ENCODE measurements around the gene ZFAND6. TPM values are rescaled to one million over a fixed set of nuclear protein-coding genes. Genes with fewer than 3 reads are reported as not detected.
A peak's percentile ranks its signal among the peaks of the same experiment; 100 is the strongest.
"Not testable (repeated sequence)": the region's sequence is repeated elsewhere in the genome, so short reads cannot be mapped to it uniquely, and the experiment has no call there.

The ZFAND6 gene
- total RNA-seq, 1 experiment from 2014 or later = 123 TPM

DNA sequence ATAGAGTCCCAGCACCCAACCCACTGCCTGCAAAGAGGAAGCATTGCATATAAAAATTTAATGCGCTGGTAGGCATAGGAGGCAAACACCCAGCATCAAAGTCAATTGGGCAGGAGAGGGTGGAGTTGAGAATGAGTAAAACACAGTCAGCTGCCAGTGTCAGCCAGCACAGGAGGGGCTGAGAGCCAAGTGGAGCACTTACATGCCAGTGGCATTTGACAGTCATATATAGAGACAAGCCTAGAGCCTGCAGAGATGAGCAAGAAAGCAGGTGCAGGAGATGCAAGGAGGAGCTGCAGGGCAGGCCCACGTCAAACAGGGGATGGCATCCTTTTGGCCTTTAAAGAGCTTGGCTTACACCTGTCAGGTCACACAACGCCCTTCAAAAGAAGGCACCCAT is 27.6 kb upstream of the ZFAND6 start:
- Histone ChIP-seq H3K36me3 (no peaks in the 10 kb centered on the region), H3K9me3 (replicated peaks) (no peaks in the 10 kb centered on the region), H3K4me1 (peaks cover 22% of the 10 kb centered on the region), H3K27me3 (no peaks in the 10 kb centered on the region), H3K27ac (peak overlapping the region; percentile 77; the same call in 1 of the 2 replicates), H3K4me3 (no peak overlapping the region)
- DNase-seq = peak; percentile 46 to 59

- Histone ChIP-seq H3K9me3 (replicated peaks) (no peaks in the 10 kb centered on the region), H3K4me3 (no peak overlapping the region), H3K27me3 (no peaks in the 10 kb centered on the region), H3K36me3 (no peaks in the 10 kb centered on the region), H3K4me1 (peaks cover 22% of the 10 kb centered on the region), H3K27ac (no peak overlapping the region)
- DNase-seq = no peak
These were observed 24.8 kb upstream of the ZFAND6 start for GRCh38 chr15:80034629-80035028.

- H3K27ac ChIP-seq = no peak overlapping the region
- H3K36me3 ChIP-seq = no peaks in the 10 kb centered on the region
- no peak for DNase-seq
- peaks cover 21% of the 10 kb centered on the region for H3K4me1 ChIP-seq
- H3K27me3 ChIP-seq = no peaks in the 10 kb centered on the region
- no peaks in the 10 kb centered on the region for H3K9me3 ChIP-seq (replicated peaks)
- H3K4me3 ChIP-seq = no peak overlapping the region
These were observed 23.4 kb upstream of the ZFAND6 start for GRCh38 chr15:80036071-80036470.

DNA sequence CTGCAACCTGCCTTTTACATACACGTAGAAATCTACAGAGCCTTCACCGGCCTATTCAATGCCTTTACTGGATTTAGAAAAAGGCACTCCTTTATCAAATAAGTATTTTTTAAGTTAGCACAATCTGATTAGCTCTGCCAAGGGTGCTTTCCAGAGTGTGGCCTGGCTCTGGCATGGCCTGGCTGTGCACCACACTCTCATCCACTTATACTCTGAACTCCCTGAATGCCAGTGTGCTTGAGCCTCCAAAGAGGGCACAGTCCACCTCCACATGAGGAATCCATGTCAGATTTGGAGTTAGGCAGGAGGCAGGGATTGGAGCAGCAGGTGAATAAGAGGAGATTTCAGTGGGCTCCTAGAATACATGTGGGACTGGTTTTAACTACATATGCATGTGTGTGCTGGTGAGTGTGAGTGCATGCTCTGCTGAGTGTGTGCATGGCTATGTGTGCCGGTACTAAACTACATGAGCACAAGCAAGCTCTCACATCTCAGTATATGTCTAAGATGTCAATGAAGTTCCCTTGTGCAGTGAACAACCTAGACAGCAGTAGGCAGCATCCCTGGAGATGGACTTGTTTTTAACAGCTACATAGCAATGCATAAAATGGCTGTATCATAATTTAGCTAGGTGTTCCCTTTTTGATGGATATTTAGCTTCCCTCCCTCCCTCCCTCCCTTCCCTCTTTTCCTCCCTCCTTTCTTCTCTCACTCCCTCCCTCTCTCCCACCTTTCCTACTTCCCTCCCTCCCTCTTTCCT is 17.8 kb upstream of the ZFAND6 start:
- Histone ChIP-seq H3K4me3 (no peak overlapping the region), H3K27me3 (no peaks in the 10 kb centered on the region), H3K4me1 (no peaks in the 10 kb centered on the region), H3K9me3 (replicated peaks) (no peaks in the 10 kb centered on the region), H3K36me3 (no peaks in the 10 kb centered on the region), H3K27ac (no peak overlapping the region)
- DNase-seq = no peak

DNA sequence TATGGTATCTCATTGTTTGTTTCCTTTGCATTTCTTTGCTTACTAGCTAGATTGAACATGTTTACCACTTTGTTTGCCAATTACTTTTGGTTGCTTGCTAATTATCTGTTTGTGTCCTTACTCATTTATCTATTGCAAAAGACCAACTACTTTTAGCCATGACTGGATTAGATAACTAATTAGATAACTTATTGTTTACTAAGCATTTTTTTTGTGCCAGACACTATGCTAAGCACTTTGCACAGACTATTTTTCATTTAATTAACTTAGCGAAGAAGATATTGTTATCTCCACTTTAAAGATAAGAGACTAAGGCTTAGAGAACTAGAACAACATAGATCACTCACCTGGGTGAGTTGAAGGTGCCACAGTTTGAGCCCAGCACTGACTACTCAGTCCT is 16.9 kb upstream of the ZFAND6 start:
- Histone ChIP-seq H3K9me3 (replicated peaks) (no peaks in the 10 kb centered on the region), H3K27me3 (no peaks in the 10 kb centered on the region), H3K4me1 (no peaks in the 10 kb centered on the region), H3K27ac (no peak overlapping the region), H3K36me3 (no peaks in the 10 kb centered on the region), H3K4me3 (no peak overlapping the region)
- DNase-seq = no peak

- not testable (repeated sequence) for H3K36me3 ChIP-seq, DNase-seq, H3K27ac ChIP-seq
These were observed 14.3 kb upstream of the ZFAND6 start for GRCh38 chr15:80045219-80045618.

GRCh38 chr15:80049046-80049445 is 10.4 kb upstream of the ZFAND6 start:
- Histone ChIP-seq H3K4me1 (no peaks in the 10 kb centered on the region), H3K36me3 (no peaks in the 10 kb centered on the region), H3K4me3 (no peak overlapping the region), H3K27ac (no peak overlapping the region), H3K27me3 (no peaks in the 10 kb centered on the region), H3K9me3 (replicated peaks) (0 out of 2 replicates have a peak, but pooled peaks cover 2% of the 10 kb centered on the region)
- DNase-seq = no peak

More at GRCh38 chr15:80045219-80045618, 14.3 kb upstream of the ZFAND6 start:
- not testable (repeated sequence) for H3K27me3 ChIP-seq; H3K9me3 ChIP-seq (replicated peaks); H3K4me1 ChIP-seq; H3K4me3 ChIP-seq

DNA sequence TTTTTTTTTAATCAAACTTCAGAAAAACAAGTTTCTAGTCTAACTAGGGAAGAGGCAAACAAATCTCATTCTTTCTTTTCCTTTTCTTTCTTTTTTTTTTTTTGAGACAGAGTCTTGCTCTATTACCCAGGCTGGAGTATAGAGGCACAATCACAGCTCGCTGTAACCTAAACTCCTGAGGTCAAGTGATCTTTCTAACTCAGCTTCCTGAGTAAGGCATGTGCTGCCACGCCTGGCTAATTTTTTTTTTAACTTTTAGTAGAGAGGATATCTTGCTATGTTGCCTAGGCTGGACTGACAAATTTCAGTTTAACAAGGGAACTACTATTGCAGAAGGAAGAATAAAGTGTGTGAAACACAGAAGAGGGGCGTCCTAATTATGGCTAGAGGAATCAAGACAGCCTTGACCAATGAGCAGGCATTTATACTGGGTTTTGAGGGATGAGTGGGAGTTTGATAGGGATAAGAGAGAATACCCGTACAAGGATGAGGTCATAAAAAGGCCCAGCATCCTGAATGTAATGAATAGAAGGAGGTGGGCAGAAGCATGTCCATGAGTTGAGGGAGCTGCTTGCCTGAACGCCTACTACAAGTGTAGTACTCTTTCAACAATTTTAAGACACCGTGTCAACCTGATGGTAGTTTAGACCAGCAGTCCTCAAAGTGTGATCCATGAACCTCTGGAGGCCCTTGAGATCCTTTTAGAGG is 6.7 kb upstream of the ZFAND6 start:
- no peak overlapping the region for H3K4me3 ChIP-seq
- no peaks in the 10 kb centered on the region for H3K36me3 ChIP-seq
- H3K27ac ChIP-seq = no peak overlapping the region
- no peak for DNase-seq
- 0 out of 2 replicates have a peak, but pooled peaks cover 2% of the 10 kb centered on the region for H3K9me3 ChIP-seq (replicated peaks)
- H3K27me3 ChIP-seq = no peaks in the 10 kb centered on the region
- peaks cover 1% of the 10 kb centered on the region; the same call in 1 of the 2 replicates for H3K4me1 ChIP-seq

DNA sequence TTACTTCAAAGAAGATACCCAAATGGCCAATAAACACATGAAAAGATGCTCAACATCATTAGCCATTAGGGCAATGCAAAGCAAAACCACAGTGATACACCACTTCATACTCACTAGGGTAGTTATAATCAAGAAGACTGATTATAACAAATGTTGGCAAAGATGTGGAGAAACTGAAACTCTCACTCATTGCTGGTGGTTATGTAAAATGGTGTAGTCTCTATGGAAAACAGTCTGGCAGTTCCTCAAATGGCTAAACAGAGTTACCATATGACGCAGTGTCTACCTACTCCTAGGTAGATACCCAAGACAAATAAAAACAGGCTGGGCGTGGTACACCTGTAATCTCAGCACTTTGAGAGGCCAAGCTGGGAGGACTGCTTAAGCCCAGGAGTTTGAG is 3.5 kb upstream of the ZFAND6 start:
- Histone ChIP-seq H3K27ac (no peak overlapping the region), H3K36me3 (no peaks in the 10 kb centered on the region), H3K4me3 (no peak overlapping the region), H3K4me1 (peaks cover 11% of the 10 kb centered on the region), H3K27me3 (no peaks in the 10 kb centered on the region), H3K9me3 (replicated peaks) (no peaks in the 10 kb centered on the region)
- no peak for DNase-seq

DNA sequence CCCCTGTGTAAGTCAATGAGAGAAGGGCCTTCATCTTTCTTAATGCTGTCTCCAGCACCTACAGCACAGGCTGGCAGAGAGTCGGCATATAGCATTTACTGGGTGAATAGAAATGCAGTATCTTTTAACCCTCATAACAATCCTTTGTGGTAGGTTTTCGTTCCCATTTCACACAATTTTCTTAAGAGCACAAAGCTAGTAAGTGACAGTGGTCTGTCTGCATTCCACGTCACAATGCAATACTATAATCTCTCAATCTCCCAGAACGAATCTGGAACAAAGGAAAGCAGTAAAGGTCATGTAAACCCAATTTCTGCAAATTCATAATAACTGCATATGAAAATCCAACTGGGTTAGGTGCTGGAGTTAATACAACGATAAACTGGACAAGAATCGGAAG is 1.4 kb upstream of the ZFAND6 start:
- H3K36me3 ChIP-seq = no peaks in the 10 kb centered on the region
- H3K27ac ChIP-seq = no peak overlapping the region
- DNase-seq = peak in 1 of 2 experiments; percentile 35
- peaks cover 13% of the 10 kb centered on the region for H3K4me1 ChIP-seq
- H3K9me3 ChIP-seq (replicated peaks) = no peaks in the 10 kb centered on the region
- H3K4me3 ChIP-seq = peak overlapping the region; percentile 85; the same call in 1 of the 2 replicates
- no peaks in the 10 kb centered on the region for H3K27me3 ChIP-seq

GRCh38 chr15:80059786-80060355 is 395 bp downstream of the ZFAND6 start:
- Histone ChIP-seq H3K4me3 (peak overlapping the region; percentile 85), H3K9me3 (replicated peaks) (no peaks in the 10 kb centered on the region), H3K27me3 (no peaks in the 10 kb centered on the region), H3K36me3 (no peaks in the 10 kb centered on the region), H3K27ac (peak overlapping the region; percentile 77), H3K4me1 (peaks cover 13% of the 10 kb centered on the region)
- DNase-seq = peak; percentile 71 to 77

DNA sequence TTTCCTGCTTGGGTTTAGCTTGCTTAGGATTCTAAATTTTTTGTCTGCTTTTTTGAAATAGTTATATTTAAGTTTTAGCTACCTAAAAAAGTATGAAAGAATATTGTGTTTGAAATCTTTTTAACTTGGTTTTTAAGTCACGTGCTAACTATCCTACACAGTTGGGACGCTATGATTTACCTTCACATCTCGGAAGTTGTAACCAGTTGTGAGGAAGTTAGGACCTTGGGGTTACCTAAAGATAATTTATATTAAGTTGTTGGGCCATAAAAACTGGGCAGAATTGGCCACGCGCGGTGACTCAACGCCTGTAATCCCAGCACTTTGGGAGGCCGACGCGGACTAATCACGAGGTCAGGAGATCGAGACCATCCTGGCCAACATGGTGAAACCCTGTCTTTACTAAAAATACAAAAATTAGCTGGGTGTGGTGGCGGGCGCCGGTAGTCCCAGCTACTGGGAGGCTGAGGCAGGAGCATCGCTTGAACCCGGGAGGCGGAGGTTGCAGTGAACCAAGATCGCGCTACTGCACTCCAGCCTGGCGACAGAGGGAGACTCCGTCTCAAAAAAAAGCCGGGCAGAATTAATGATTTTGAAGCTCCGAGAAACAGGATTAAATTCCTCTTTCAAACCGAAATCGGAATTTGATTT is 1.0 kb downstream of the ZFAND6 start:
- peak; percentile 16 to 40 for DNase-seq
- no peaks in the 10 kb centered on the region for H3K36me3 ChIP-seq

GRCh38 chr15:80061582-80061981 is 2.1 kb downstream of the ZFAND6 start:
- DNase-seq = no peak
- Histone ChIP-seq H3K36me3 (no peaks in the 10 kb centered on the region), H3K27me3 (no peaks in the 10 kb centered on the region), H3K4me1 (peaks cover 15% of the 10 kb centered on the region), H3K27ac (no peak overlapping the region), H3K4me3 (no peak overlapping the region), H3K9me3 (replicated peaks) (no peaks in the 10 kb centered on the region)

More for the DNA sequence above, 1.0 kb downstream of the ZFAND6 start:
- H3K4me1 ChIP-seq = peaks cover 15% of the 10 kb centered on the region
- H3K27me3 ChIP-seq = no peaks in the 10 kb centered on the region
- H3K9me3 ChIP-seq (replicated peaks) = no peaks in the 10 kb centered on the region
- H3K4me3 ChIP-seq = peak overlapping the region; percentile 85
- peak overlapping the region; percentile 77 for H3K27ac ChIP-seq

GRCh38 chr15:80066912-80067311 is 7.4 kb downstream of the ZFAND6 start:
- Histone ChIP-seq H3K9me3 (replicated peaks) (no peaks in the 10 kb centered on the region), H3K4me3 (no peak overlapping the region), H3K27ac (no peak overlapping the region), H3K27me3 (no peaks in the 10 kb centered on the region), H3K36me3 (no peaks in the 10 kb centered on the region), H3K4me1 (peaks cover 12% of the 10 kb centered on the region)
- DNase-seq = no peak

DNA sequence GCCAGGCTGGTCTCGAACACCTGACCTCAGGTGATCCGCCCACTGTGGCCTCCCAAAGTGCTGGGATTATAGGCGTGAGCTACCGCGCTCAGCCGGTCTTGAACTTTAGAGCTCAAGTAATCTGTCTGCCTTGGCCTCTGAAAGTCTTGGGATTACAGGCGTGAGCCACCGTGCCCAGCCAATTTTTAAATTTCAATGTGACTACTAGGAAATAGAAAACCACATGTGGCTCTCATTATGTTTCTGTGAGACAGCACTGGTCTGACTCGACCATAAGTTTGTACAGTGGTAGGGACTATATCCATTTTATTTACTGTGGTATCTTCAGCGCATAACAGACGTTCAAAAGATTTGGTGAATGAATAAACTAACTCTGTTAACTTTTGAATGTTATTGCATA is 9.1 kb downstream of the ZFAND6 start:
- H3K27ac ChIP-seq = no peak overlapping the region
- no peak for DNase-seq
- H3K27me3 ChIP-seq = no peaks in the 10 kb centered on the region
- H3K9me3 ChIP-seq (replicated peaks) = no peaks in the 10 kb centered on the region
- peaks cover 16% of the 10 kb centered on the region for H3K4me1 ChIP-seq
- no peak overlapping the region for H3K4me3 ChIP-seq
- H3K36me3 ChIP-seq = no peaks in the 10 kb centered on the region
